ENCODE results near the gene MTMR12. TPM values are rescaled to one million over a fixed set of nuclear protein-coding genes. Genes with fewer than 3 reads are reported as not detected.

The MTMR12 gene
- total and polyA plus RNA-seq, 2 of the 8 experiments (the other 6 are each of a cell fraction or from before 2014, with no cell fraction given) = 19.1 to 59.3 TPM

DNA sequence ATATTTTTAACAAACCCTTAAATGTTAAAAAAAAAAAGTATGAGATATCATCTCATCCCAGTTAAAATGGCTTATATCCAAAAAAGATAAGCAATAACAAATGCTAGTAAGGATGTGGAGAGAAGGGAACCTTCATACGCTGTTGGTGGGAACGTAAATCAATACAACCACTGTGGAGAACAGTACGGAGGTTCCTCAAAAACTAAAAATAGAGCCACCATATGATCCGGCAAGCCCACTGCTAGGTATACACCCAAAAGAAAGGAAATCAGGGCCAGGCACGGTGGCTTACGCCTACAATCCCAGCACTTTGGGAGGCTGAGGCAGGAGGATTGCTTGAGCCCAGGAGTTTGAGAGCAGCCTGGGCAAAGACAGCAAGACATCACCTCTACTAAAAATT, 3.0 kb downstream of the MTMR12 start:
- no peak overlapping the region for H2BK12ac ChIP-seq (ENCODE audit: low read depth, low read length)
- H2BK15ac ChIP-seq (ENCODE audit: low read length) = no peak overlapping the region
- H2AK5ac ChIP-seq (ENCODE audit: low read depth, low read length) = no peak overlapping the region
- no peak overlapping the region for H3K9ac ChIP-seq (replicated peaks in 1 of 4; ENCODE audit: extremely low read depth in 1 of 4, low read depth in 3 of 4, low read length in 3 of 4)
- H2AFZ ChIP-seq (ENCODE audit: low read length) = no peak overlapping the region
- H3K23me2 ChIP-seq (ENCODE audit: low read depth, low read length) = peaks cover 5% of the 10 kb centered on the region
- H3K27me3 ChIP-seq (replicated peaks in 1 of 4; ENCODE audit: control insufficient read depth in 3 of 4, extremely low read depth in 1 of 4, insufficient read depth in 3 of 4, low read length in 3 of 4) = no peaks in the 10 kb centered on the region
- POLR2A ChIA-PET (ENCODE audit: partially characterized antibody) = interaction anchor here (1.6 kb wide), 1 partner anchor 10 kb away, joined by 5 read pairs; no protein-coding TSS in a partner anchor
- H3K4ac ChIP-seq (replicated peaks; ENCODE audit: insufficient read length, low read depth, low read length) = no peak overlapping the region
- no peaks in the 10 kb centered on the region; the same call in 1 of the 2 replicates for H3K79me1 ChIP-seq (ENCODE audit: low read depth, low read length)
- no peak for FAIRE-seq
- WGBS, 2 experiments (ENCODE audit: extremely low coverage in 1 of 2, insufficient coverage in 1 of 2, insufficient read length in 1 of 2, insufficient replicate concordance in 2 of 2, low coverage in 1 of 2, low lambda C conversion rate in 2 of 2, missing lambda C conversion rate in 1 of 2) = 88% methylated on average over 6 of the region's 6 CpGs; no CpG with 5 or more reads in 1 of the 2 experiments
- H4K91ac ChIP-seq (replicated peaks; ENCODE audit: insufficient read length, low read length) = no peak overlapping the region
- no peak overlapping the region for H4K5ac ChIP-seq (ENCODE audit: insufficient read length, low read depth, low read length)
- no peak overlapping the region for H2BK20ac ChIP-seq (ENCODE audit: low read length)
- H2BK120ac ChIP-seq (replicated peaks; ENCODE audit: low read depth, low read length) = no peak overlapping the region
- H3K23ac ChIP-seq (ENCODE audit: insufficient read length) = no peak overlapping the region
- no peaks in the 10 kb centered on the region; a peak in 2 of 8 replicates for H3K36me3 ChIP-seq (ENCODE audit: control insufficient read depth in 2 of 4, insufficient read depth in 4 of 4, low read length in 3 of 4)
- H3K4me1 ChIP-seq (replicated peaks in 1 of 4; ENCODE audit: control insufficient read depth in 3 of 4, insufficient read depth in 4 of 4, low read length in 3 of 4) = peaks cover 0 to 8% (median 4%) of the 10 kb centered on the region in 4 experiments; a peak in 5 of 7 replicates
- CTCF ChIA-PET (ENCODE audit: partially characterized antibody) = interaction anchor here (1.0 to 1.4 kb wide), 3 partner anchors 9 to 79 kb away, joined by 3 to 4 read pairs (median 3); no protein-coding TSS in a partner anchor
- no peak overlapping the region for H3K14ac ChIP-seq (ENCODE audit: insufficient read length)
- H2BK5ac ChIP-seq (ENCODE audit: low read depth, low read length) = no peak overlapping the region; the same call in 1 of the 2 replicates
- no peak for TF ChIP-seq JUND (IDR thresholded peaks at IDR 0.05; ENCODE audit: low read length)
- TF ChIP-seq SP1 (IDR thresholded peaks at IDR 0.05; ENCODE audit: low read depth, low read length) = no peak
- TF ChIP-seq SAP30 (IDR thresholded peaks at IDR 0.05; ENCODE audit: insufficient read depth, insufficient replicate concordance, low read length) = no peak
- TF ChIP-seq EGR1 (IDR thresholded peaks at IDR 0.05; ENCODE audit: borderline replicate concordance, low read depth, low read length) = no peak
- TF ChIP-seq, protein P1, sequence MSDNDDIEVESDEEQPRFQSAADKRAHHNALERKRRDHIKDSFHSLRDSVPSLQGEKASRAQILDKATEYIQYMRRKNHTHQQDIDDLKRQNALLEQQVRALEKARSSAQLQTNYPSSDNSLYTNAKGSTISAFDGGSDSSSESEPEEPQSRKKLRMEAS (IDR thresholded peaks at IDR 0.05) = no peak
- no peak for TF ChIP-seq NRF1 (IDR thresholded peaks at IDR 0.05; ENCODE audit: low read depth, low read length)
- TF ChIP-seq POLR2A (IDR thresholded peaks at IDR 0.05; ENCODE audit: control extremely low read depth in 1 of 2, low read depth in 2 of 2, low read length in 2 of 2) = no peak
- no peak for TF ChIP-seq CEBPB (IDR thresholded peaks at IDR 0.05; ENCODE audit: low read depth, low read length)
- no peak for TF ChIP-seq EZH2 (IDR thresholded peaks at IDR 0.05; ENCODE audit: low read depth, low read length, severe bottlenecking)
- no peak for TF ChIP-seq GTF2F1 (IDR thresholded peaks at IDR 0.05; ENCODE audit: borderline replicate concordance, low read depth, low read length)
- DNase-seq (ENCODE audit: low read depth in 1 of 2, low spot score in 2 of 2) = no peak
- H3K9me3 ChIP-seq (ENCODE audit: insufficient read depth in 2 of 2, low read depth in 1 of 2, low read length in 1 of 2) = no peaks in the 10 kb centered on the region
- H3K79me2 ChIP-seq (ENCODE audit: control insufficient read depth in 1 of 2, insufficient read depth in 2 of 2, low read length in 2 of 2) = peaks cover 30 to 75% of the 10 kb centered on the region in 2 experiments
- no peak overlapping the region for H3K4me2 ChIP-seq (ENCODE audit: insufficient read depth in 1 of 2, low read depth in 2 of 2, low read length in 2 of 2)
- no peak overlapping the region for H4K8ac ChIP-seq (ENCODE audit: extremely low read depth, insufficient read depth, low read length)
- no peak overlapping the region for H3K56ac ChIP-seq (replicated peaks; ENCODE audit: insufficient read length, low read depth, low read length)
- no peak overlapping the region for H3K18ac ChIP-seq (ENCODE audit: extremely low read depth, low read length)
- no peak overlapping the region for H3K27ac ChIP-seq (ENCODE audit: low read depth, low read length)
- peaks cover 2 to 9% of the 10 kb centered on the region in 2 experiments for H4K20me1 ChIP-seq (replicated peaks in 1 of 2; ENCODE audit: control insufficient read depth in 1 of 2, insufficient read depth in 2 of 2, low read length in 2 of 2)
- H3K4me3 ChIP-seq (ENCODE audit: extremely low read depth in 1 of 4, insufficient read depth in 2 of 4, low read depth in 3 of 4, low read length in 4 of 4) = no peak overlapping the region

All from H1 (cell line).